GM12878 (cell line): ENCODE measurements around the gene NAP1L1. TPM values are rescaled to one million over a fixed set of nuclear protein-coding genes. Genes with fewer than 3 reads are reported as not detected.

Source experiments
- ATAC-seq: fragments of 200-7000 bp; cut with Tn5 transposase; 3 replicates; pipeline ENCODE4 v1.9.1; 2020; ENCODE audit warnings: mild to moderate bottlenecking, moderate library complexity
- BruUV-seq: library from RNA; stranded (reverse); fragments of 400-500 nt; replicated peaks from 2 replicates; lab custom pipeline; 2021; lab: Mats Ljungman, UMichigan
- CTCF ChIA-PET: fragments of 300-600 bp; sonication (Branson Sonifier 250); formaldehyde crosslinking; extraction: SDS; loops from one replicate; lab custom pipeline; 2021; ENCODE audit warnings: inconsistent platforms; lab: Yijun Ruan, JAX
- POLR2A ChIA-PET: fragments of 350-600 bp; formaldehyde crosslinking; extraction: SDS; loops from one replicate; lab custom pipeline; 2021; ENCODE audit warnings: inconsistent platforms; lab: Charles Lee
- RAD21 ChIA-PET: fragments of 300-600 bp; sonication (Branson Sonifier 250); formaldehyde crosslinking; loops from one replicate; lab custom pipeline; 2023; ENCODE audit warnings: antibody characterized with exemption; ENCODE audit not compliant: unreplicated experiment; lab: Charles Lee
- SMC1A ChIA-PET: fragments of 300-600 bp; sonication (Branson Sonifier 250); formaldehyde crosslinking; loops from one replicate; lab custom pipeline; 2023; ENCODE audit not compliant: unreplicated experiment, uncharacterized antibody; lab: Charles Lee
- DNase-seq: peaks from one replicate; pipeline ENCODE4 v3.0.0-alpha.2; 2011; ENCODE audit warnings: low read depth, low spot score
- FAIRE-seq: peaks from 3 replicates; lab custom pipeline; 2011; peaks lifted over from hg19 to GRCh38; lab: Jason Lieb, UNC
- H2AFZ ChIP-seq: 2 replicates; pipeline ENCODE4 v1.6.0; 2011; ENCODE audit warnings: low read depth, low read length, control low read depth; ENCODE audit not compliant: control insufficient read depth
- H3K27ac ChIP-seq: 2 replicates; pipeline ENCODE4 v1.5.1; 2011; ENCODE audit warnings: control low read depth; ENCODE audit not compliant: control insufficient read depth, insufficient read depth
- H3K27me3 ChIP-seq, 2 experiments: replicated peaks in 1 of 2; 2 replicates each; pipeline versions ENCODE4 v1.6.0 to v1.6.1; 2011; ENCODE audit warnings: low read length in 1 of 2; ENCODE audit not compliant: control insufficient read depth in 2 of 2, insufficient read depth in 2 of 2
- H3K36me3 ChIP-seq, 2 experiments: 2 replicates each; pipeline ENCODE4 v1.5.1; 2011; ENCODE audit warnings: low read length in 1 of 2; ENCODE audit not compliant: control insufficient read depth in 2 of 2, insufficient read depth in 2 of 2
- H3K4me1 ChIP-seq: 2 replicates; pipeline ENCODE4 v1.6.1; 2011; ENCODE audit warnings: mild to moderate bottlenecking, low read length, moderate library complexity, mixed read lengths; ENCODE audit not compliant: control insufficient read depth, insufficient read depth
- H3K4me2 ChIP-seq: 2 replicates; pipeline ENCODE4 v1.6.0; 2011; ENCODE audit warnings: control low read depth; ENCODE audit not compliant: control insufficient read depth, insufficient read depth
- H3K4me3 ChIP-seq: fragments of 200-600 bp; sonication (generic); 2 replicates; pipeline ENCODE4 v1.5.1; 2016
- H3K79me2 ChIP-seq: 2 replicates; pipeline ENCODE4 v1.6.0; 2011; ENCODE audit warnings: low read length; ENCODE audit not compliant: control insufficient read depth, insufficient read depth
- H3K9ac ChIP-seq: 2 replicates; pipeline ENCODE4 v1.8.0; 2011; ENCODE audit warnings: low read length, control low read depth, mixed read lengths; ENCODE audit not compliant: control insufficient read depth, insufficient read depth
- H3K9me3 ChIP-seq: replicated peaks from 3 replicates; pipeline ENCODE4 v1.5.1; 2011; ENCODE audit warnings: mild to moderate bottlenecking, low read length; ENCODE audit not compliant: control insufficient read depth, insufficient read depth
- H4K20me1 ChIP-seq: 2 replicates; pipeline ENCODE4 v1.6.0; 2011; ENCODE audit not compliant: control insufficient read depth, insufficient read depth
- ATF2 ChIP-seq: IDR thresholded peaks from 2 replicates; pipeline ENCODE4 v1.6.1; 2012; ENCODE audit warnings: low read length, inconsistent platforms
- BCL3 ChIP-seq: IDR thresholded peaks from 2 replicates; pipeline ENCODE4 v1.6.1; 2011; ENCODE audit warnings: borderline replicate concordance, low read depth, mild to moderate bottlenecking, moderate library complexity, low read length; ENCODE audit not compliant: insufficient read depth, poor library complexity, severe bottlenecking
- BCLAF1 ChIP-seq: fragments of 450-650 bp; IDR thresholded peaks from 2 replicates; pipeline ENCODE4 v1.6.1; 2017; ENCODE audit warnings: antibody characterized with exemption, mild to moderate bottlenecking, moderate library complexity
- BMI1 ChIP-seq: fragments of 450-650 bp; IDR thresholded peaks from 2 replicates; pipeline ENCODE4 v1.6.1; 2016; ENCODE audit warnings: mild to moderate bottlenecking, moderate library complexity, borderline replicate concordance
- CBFB ChIP-seq: IDR thresholded peaks from 2 replicates; pipeline ENCODE4 v1.6.1; 2016; ENCODE audit warnings: antibody characterized with exemption, low read depth
- ESRRA ChIP-seq: IDR thresholded peaks from 2 replicates; pipeline ENCODE4 v1.6.1; 2012; ENCODE audit warnings: mild to moderate bottlenecking, low read length, improper control_type of control experiment
- NBN ChIP-seq: fragments of 450-650 bp; IDR thresholded peaks from 2 replicates; pipeline ENCODE4 v1.6.1; 2016
- NFYA ChIP-seq: IDR thresholded peaks from 2 replicates; pipeline ENCODE4 v1.6.1; 2011; ENCODE audit warnings: low read depth, mild to moderate bottlenecking, low read length, improper control_type of control experiment, borderline replicate concordance
- PAX5 ChIP-seq: IDR thresholded peaks from 2 replicates; pipeline ENCODE4 v1.6.1; 2011; ENCODE audit warnings: low read depth, low read length, borderline replicate concordance
- POLR2AphosphoS2 ChIP-seq: IDR thresholded peaks from 2 replicates; pipeline ENCODE4 v1.6.1; 2011; ENCODE audit warnings: low read depth, mild to moderate bottlenecking, low read length, improper control_type of control experiment, moderate library complexity
- POU2F2 ChIP-seq: IDR thresholded peaks from 3 replicates; pipeline ENCODE4 v1.6.1; 2011; ENCODE audit warnings: low read depth, mild to moderate bottlenecking, low read length, borderline replicate concordance
- SIX5 ChIP-seq: IDR thresholded peaks from 2 replicates; pipeline ENCODE4 v1.6.1; 2011; ENCODE audit warnings: mild to moderate bottlenecking, low read depth, low read length, moderate library complexity; ENCODE audit not compliant: severe bottlenecking
- SPI1 ChIP-seq: IDR thresholded peaks from 2 replicates; pipeline ENCODE4 v1.6.1; 2011; ENCODE audit warnings: low read depth, mild to moderate bottlenecking, low read length, moderate library complexity, borderline replicate concordance; ENCODE audit not compliant: insufficient read depth
- SUPT20H ChIP-seq: IDR thresholded peaks from 2 replicates; pipeline ENCODE4 v1.6.1; 2011; ENCODE audit warnings: low read depth, mild to moderate bottlenecking, low read length, moderate library complexity, borderline replicate concordance; ENCODE audit not compliant: control insufficient read depth
- ZNF217 ChIP-seq: fragments of 450-650 bp; IDR thresholded peaks from 2 replicates; pipeline ENCODE4 v1.6.1; 2017; ENCODE audit warnings: antibody characterized with exemption, mild to moderate bottlenecking
- ZNF622 ChIP-seq: fragments of 450-650 bp; IDR thresholded peaks from 2 replicates; pipeline ENCODE4 v1.6.1; 2017; ENCODE audit warnings: mild to moderate bottlenecking, inconsistent platforms
- WGBS: methylation state at CpG from one replicate; pipeline ENCODE4 v1.1.6; 2016; ENCODE audit warnings: low lambda C conversion rate; ENCODE audit not compliant: insufficient replicate concordance, insufficient coverage; ENCODE audit errors: missing lambda C conversion rate; 5-methylcytosine and 5-hydroxymethylcytosine counted together
- in situ Hi-C: fragments of 300-500 bp; cut with MboI; formaldehyde crosslinking; loops from 9 replicates; pipeline ENCODE4 v1.14.3; 2018; ENCODE audit warnings: mixed read lengths
- intact Hi-C: fragments of 100-400 bp; cut with micrococcal nuclease; formaldehyde crosslinking; loops from one replicate; pipeline ENCODE4 v1.14.2; 2022; ENCODE audit not compliant: unreplicated experiment
- polyA plus RNA-seq, 11 experiments: library from polyadenylated mRNA; depleted of rRNA in 4 of 11; unstranded in 6 of 11; stranded (reverse) in 5 of 11; fragments of >200 nt; fragmentation: Nextera tagmentation in 4 of 11; fragmentation: Illumina TruSeq in 1 of 11; extraction: Ambion mirVana in 4 of 11; extraction: Trizol in 1 of 11; gene quantifications; 1 replicate in 1 of 11; 2 replicates in 10 of 11; pipeline versions ENCODE4 v1.2.1 to v1.2.3, GENCODE V29; 2011 to 2016; ENCODE audit warnings: inconsistent platforms in 2 of 11, missing spikeins in 2 of 11, low read depth in 1 of 11
- total RNA-seq, 4 experiments: library from RNA; depleted of rRNA in 3 of 4; stranded (reverse); fragments of >200 nt in 3 of 4; fragmentation: Illumina TruSeq in 1 of 4; extraction: Trizol in 1 of 4; gene quantifications; 2 replicates each; pipeline versions ENCODE4 v1.2.1 to v1.2.3, GENCODE V29; 2013 to 2021

The NAP1L1 gene
- total and polyA plus RNA-seq, 10 of the 15 experiments (the other 5 are each of a cell fraction or from before 2014, with no cell fraction given): 256 to 1,036 (median 536) TPM

GRCh38 chr12:76055393-76055792 is 29.1 kb downstream of the NAP1L1 start (continued):
- TF ChIP-seq ESRRA: no peak

GRCh38 chr12:76049575-76050251 is 34.8 kb downstream of the NAP1L1 start:
- ChIA-PET POLR2A (interaction anchor here (1.0 to 2.0 kb wide), 2 partner anchors 30 to 109 kb away, joined by 3 to 5 read pairs; no protein-coding TSS in a partner anchor), CTCF (interaction anchor here (1.5 to 2.4 kb wide), 5 partner anchors 10 to 536 kb away, joined by 3 to 7 read pairs (median 5); no protein-coding TSS in a partner anchor)
- intact Hi-C loops: no loop called here
- TF ChIP-seq ATF2 (no peak), NBN (no peak), SPI1 (no peak), PAX5 (no peak), BCLAF1 (no peak), ZNF217 (no peak), SIX5 (no peak), BCL3 (no peak), POLR2AphosphoS2 (no peak), CBFB (no peak), SUPT20H (no peak), ZNF622 (no peak), BMI1 (no peak), NFYA (no peak), POU2F2 (no peak)
- TF ChIP-seq, all 136 proteins: peak for 0
- BruUV-seq: no TSS peak
- DNase-seq (no peak), FAIRE-seq (no peak), ATAC-seq (no peak)
- ChIA-PET RAD21 (interaction anchor here (0.6 to 1.0 kb wide), 2 partner anchors 10 to 537 kb away, joined by 3 to 4 read pairs; no protein-coding TSS in a partner anchor), SMC1A (interaction anchor here (1.0 to 3.3 kb wide), 11 partner anchors 10 to 537 kb away, joined by 3 to 12 read pairs (median 8); no protein-coding TSS in a partner anchor)
- Histone ChIP-seq H3K36me3 (peaks cover 3 to 10% of the 10 kb centered on the region in 2 experiments), H3K27ac (no peak overlapping the region), H2AFZ (no peak overlapping the region), H3K79me2 (no peaks in the 10 kb centered on the region), H3K4me2 (no peak overlapping the region), H3K4me1 (no peaks in the 10 kb centered on the region), H3K9me3 (no peaks in the 10 kb centered on the region), H3K9ac (no peak overlapping the region), H3K4me3 (no peak overlapping the region), H3K27me3 (no peaks in the 10 kb centered on the region), H4K20me1 (no peaks in the 10 kb centered on the region)
- in situ Hi-C loops: no loop called here
- WGBS: 84% methylated on average over 4 of the region's 4 CpGs
